WTC11 (cell line): ENCODE results near the gene FKBP5.

Source experiments
- FOXJ3 ChIP-seq: sonication (generic); formaldehyde crosslinking; IDR thresholded peaks from 2 replicates; pipeline ENCODE4 v1.9.0; 2021; ENCODE audit warnings: missing genetic modification reagents, mild to moderate bottlenecking, borderline replicate concordance
- FOXK1 ChIP-seq: sonication (generic); formaldehyde crosslinking; IDR thresholded peaks from 2 replicates; pipeline ENCODE4 v1.8.0; 2022; ENCODE audit warnings: mild to moderate bottlenecking, moderate library complexity, missing genetic modification reagents
- GABPB1 ChIP-seq: sonication (generic); formaldehyde crosslinking; IDR thresholded peaks from 2 replicates; pipeline ENCODE4 v1.8.1; 2023; ENCODE audit warnings: mild to moderate bottlenecking, missing genetic modification reagents
- MYBL2 ChIP-seq: sonication (generic); formaldehyde crosslinking; IDR thresholded peaks from 2 replicates; pipeline ENCODE4 v1.8.1; 2023; ENCODE audit warnings: mild to moderate bottlenecking, moderate library complexity, missing genetic modification reagents
- ZBTB21 ChIP-seq: sonication (generic); formaldehyde crosslinking; IDR thresholded peaks from 2 replicates; pipeline ENCODE4 v1.8.1; 2023; ENCODE audit warnings: mild to moderate bottlenecking, missing genetic modification reagents, borderline replicate concordance
- TF ChIP-seq, protein P1 (sequence below): sonication (generic); formaldehyde crosslinking; IDR thresholded peaks from 2 replicates; pipeline ENCODE4 v1.8.0; 2022; ENCODE audit warnings: mild to moderate bottlenecking, missing genetic modification reagents
- TF ChIP-seq, protein P2 (sequence below): fragments of 200-600 bp; IDR thresholded peaks from 2 replicates; pipeline ENCODE4 v1.8.0; 2022; ENCODE audit warnings: antibody characterized with exemption
- TF ChIP-seq, protein P3 (sequence below): sonication (generic); formaldehyde crosslinking; IDR thresholded peaks from 2 replicates; pipeline ENCODE4 v1.8.1; 2022; ENCODE audit warnings: low read depth, missing genetic modification reagents, borderline replicate concordance
- TF ChIP-seq, protein P4 (sequence below): fragments of 250-450 bp; sonication (Bioruptor Pico); IDR thresholded peaks from 2 replicates; pipeline ENCODE4 v1.9.0; 2021; ENCODE audit warnings: moderate library complexity, mild to moderate bottlenecking, inconsistent platforms, borderline replicate concordance
- TF ChIP-seq, protein P5 (sequence below): sonication (generic); formaldehyde crosslinking; conservative IDR thresholded peaks from 2 replicates; pipeline ENCODE4 v1.8.1; 2022; ENCODE audit warnings: mild to moderate bottlenecking, missing genetic modification reagents

DNA sequence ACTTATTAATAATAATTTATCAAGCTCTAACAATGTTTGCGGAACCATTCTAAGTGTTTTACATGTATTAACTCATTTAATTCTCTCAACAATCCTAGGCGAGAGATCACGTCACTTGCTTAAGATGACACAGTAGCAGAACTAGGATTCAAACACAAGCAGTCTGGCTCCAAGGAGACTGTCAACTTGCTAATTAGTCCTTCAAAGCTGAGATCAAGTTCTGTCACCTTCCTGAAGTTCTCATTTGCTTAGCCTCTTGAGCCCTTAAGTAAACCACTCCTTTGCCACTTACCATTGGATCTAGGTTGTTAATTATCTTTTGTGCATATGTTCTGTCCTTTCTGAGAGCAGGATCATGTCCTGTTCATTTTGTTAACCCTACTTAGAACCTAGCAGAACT is 14.1 kb downstream of the FKBP5 start:
- TF ChIP-seq, protein P1, sequence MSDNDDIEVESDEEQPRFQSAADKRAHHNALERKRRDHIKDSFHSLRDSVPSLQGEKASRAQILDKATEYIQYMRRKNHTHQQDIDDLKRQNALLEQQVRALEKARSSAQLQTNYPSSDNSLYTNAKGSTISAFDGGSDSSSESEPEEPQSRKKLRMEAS (CRISPR knock-in tag): no peak
- TF ChIP-seq, protein P2, sequence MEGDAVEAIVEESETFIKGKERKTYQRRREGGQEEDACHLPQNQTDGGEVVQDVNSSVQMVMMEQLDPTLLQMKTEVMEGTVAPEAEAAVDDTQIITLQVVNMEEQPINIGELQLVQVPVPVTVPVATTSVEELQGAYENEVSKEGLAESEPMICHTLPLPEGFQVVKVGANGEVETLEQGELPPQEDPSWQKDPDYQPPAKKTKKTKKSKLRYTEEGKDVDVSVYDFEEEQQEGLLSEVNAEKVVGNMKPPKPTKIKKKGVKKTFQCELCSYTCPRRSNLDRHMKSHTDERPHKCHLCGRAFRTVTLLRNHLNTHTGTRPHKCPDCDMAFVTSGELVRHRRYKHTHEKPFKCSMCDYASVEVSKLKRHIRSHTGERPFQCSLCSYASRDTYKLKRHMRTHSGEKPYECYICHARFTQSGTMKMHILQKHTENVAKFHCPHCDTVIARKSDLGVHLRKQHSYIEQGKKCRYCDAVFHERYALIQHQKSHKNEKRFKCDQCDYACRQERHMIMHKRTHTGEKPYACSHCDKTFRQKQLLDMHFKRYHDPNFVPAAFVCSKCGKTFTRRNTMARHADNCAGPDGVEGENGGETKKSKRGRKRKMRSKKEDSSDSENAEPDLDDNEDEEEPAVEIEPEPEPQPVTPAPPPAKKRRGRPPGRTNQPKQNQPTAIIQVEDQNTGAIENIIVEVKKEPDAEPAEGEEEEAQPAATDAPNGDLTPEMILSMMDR: no peak
- TF ChIP-seq FOXK1 (CRISPR knock-in tag) (no peak), GABPB1 (CRISPR knock-in tag) (no peak), FOXJ3 (no peak), MYBL2 (CRISPR knock-in tag) (no peak), ZBTB21 (CRISPR knock-in tag) (no peak)
- TF ChIP-seq, protein P3, sequence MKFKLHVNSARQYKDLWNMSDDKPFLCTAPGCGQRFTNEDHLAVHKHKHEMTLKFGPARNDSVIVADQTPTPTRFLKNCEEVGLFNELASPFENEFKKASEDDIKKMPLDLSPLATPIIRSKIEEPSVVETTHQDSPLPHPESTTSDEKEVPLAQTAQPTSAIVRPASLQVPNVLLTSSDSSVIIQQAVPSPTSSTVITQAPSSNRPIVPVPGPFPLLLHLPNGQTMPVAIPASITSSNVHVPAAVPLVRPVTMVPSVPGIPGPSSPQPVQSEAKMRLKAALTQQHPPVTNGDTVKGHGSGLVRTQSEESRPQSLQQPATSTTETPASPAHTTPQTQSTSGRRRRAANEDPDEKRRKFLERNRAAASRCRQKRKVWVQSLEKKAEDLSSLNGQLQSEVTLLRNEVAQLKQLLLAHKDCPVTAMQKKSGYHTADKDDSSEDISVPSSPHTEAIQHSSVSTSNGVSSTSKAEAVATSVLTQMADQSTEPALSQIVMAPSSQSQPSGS (CRISPR knock-in tag): no peak
- TF ChIP-seq, protein P4, sequence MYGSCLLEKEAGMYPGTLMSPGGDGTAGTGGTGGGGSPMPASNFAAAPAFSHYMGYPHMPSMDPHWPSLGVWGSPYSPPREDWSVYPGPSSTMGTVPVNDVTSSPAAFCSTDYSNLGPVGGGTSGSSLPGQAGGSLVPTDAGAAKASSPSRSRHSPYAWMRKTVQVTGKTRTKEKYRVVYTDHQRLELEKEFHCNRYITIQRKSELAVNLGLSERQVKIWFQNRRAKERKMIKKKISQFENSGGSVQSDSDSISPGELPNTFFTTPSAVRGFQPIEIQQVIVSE (CRISPR knock-in tag): no peak
- TF ChIP-seq, protein P5, sequence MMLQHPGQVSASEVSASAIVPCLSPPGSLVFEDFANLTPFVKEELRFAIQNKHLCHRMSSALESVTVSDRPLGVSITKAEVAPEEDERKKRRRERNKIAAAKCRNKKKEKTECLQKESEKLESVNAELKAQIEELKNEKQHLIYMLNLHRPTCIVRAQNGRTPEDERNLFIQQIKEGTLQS (CRISPR knock-in tag): no peak
